Smooth muscle cell of the pulmonary artery (primary cell): ENCODE measurements around the gene NUTM2G. TPM values are rescaled to one million over a fixed set of nuclear protein-coding genes. Genes with fewer than 3 reads are reported as not detected.

Experiments used
- total RNA-seq: library from RNA; depleted of rRNA; stranded (reverse); fragments of >200 nt; gene quantifications from 2 replicates; pipeline ENCODE4 v1.2.3, GENCODE V29; 2014

The NUTM2G gene
- not detected in 2 replicates for total RNA-seq

GRCh38 chr9:96928543-96928942 lies at the start of gene NUTM2G:
Gene NUTM2G, plus strand, starts transcription at chr9:96928843. Its CDS starts 182 bp downstream, at chr9:96929025.

Other genes starting within 250 kb of the NUTM2G start
- 14.9 and 15.6 TPM in 2 replicates for gene ZNF510, start 150.8 kb upstream of the NUTM2G start, total RNA-seq
- gene ZNF782, start 74.3 kb upstream of the NUTM2G start, total RNA-seq, result 2.8 and 3.1 TPM in 2 replicates
- gene CTSV, start 110.3 kb downstream of the NUTM2G start, total RNA-seq, result 0.17 and 0.26 TPM in 2 replicates